ENCODE results near the gene ACOT7.
A peak's percentile ranks its signal among the peaks of the same experiment; 100 is the strongest.

ACOT7 gene

GRCh38 chr1:6285336-6285735 lies 108.2 kb downstream of the ACOT7 start:
- no peak for DNase-seq (ENCODE audit: low read depth)

DNA sequence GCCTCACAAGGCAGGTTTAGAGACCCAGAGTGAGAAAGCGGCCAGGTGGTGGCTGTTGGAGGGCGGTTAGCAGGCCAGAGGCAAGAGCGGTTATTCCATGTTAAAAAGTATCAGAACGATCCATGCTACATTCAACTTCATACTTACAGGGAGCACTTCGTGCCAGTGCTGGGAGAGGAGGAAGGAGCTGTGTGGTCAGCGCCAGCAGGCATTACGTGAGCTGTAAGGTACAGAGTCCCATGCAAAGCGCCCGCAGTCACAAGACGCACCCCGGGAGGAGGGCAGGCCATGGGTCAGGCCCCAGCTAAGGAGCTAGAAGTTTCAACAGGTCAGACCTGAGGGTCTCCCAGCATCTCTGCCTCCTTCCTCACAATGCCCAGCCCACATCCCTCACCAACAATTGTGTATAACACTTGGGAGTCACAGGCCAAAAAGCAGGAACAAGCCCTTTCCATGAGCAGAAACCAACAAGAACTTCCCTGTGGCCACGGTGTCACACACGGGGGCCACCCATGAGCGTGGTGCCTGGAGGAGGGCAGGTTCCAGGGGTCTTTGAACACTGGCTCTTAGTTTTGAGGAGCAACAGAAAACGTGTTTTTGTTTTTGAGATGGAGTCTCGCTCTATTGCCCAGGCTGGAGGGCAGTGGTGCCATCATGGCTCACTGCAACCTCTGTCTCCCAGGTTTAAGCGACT lies 110.8 kb downstream of the ACOT7 start:
- DNase-seq (ENCODE audit: low read depth), result no peak

DNA sequence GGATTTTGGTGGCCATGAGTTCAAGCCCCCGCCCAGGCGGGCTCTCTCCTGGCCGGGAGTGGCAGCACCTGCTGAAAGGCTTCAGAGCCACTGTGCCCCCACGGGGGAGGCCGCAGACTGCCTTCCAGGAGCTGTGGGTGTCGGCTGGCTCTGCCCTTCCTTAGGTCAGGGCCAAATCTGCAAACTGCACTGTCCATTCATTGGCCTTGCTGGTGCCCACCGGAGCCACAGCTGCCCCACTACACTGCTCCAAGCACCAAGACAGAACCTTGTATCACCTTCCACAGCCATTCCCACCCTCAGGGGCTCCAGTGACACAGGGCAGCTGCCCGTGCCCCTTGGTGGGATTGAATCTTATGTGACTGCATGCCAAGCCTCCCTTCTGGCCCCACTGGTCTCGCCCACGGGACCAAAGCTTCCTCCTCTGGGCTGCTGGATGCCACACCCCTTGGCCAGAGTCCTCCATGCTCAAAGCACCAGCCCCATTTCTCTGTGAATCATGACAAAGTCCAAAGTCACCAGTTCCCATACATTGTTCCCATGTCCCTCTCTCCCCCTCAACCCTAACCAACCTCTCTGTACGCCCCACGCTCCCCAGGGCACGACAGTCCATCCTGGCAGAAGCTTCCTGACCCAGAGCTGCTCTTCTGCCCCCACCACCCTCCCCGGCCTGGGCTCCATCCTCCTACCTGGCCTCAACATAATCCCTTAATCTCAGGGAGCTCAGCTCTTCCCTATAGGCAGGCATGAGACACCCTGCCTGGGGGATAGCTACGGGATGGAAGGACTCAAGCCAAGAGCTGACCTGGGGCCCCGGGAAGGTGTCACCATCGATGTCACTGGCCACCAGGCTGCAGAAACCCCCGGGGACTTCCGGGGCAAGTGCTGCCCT lies 111.8 kb downstream of the ACOT7 start:
- DNase-seq (ENCODE audit: low read depth), result no peak

- DNase-seq (ENCODE audit: low read depth), result no peak
These were observed 112.7 kb downstream of the ACOT7 start for GRCh38 chr1:6280761-6281451.

DNA sequence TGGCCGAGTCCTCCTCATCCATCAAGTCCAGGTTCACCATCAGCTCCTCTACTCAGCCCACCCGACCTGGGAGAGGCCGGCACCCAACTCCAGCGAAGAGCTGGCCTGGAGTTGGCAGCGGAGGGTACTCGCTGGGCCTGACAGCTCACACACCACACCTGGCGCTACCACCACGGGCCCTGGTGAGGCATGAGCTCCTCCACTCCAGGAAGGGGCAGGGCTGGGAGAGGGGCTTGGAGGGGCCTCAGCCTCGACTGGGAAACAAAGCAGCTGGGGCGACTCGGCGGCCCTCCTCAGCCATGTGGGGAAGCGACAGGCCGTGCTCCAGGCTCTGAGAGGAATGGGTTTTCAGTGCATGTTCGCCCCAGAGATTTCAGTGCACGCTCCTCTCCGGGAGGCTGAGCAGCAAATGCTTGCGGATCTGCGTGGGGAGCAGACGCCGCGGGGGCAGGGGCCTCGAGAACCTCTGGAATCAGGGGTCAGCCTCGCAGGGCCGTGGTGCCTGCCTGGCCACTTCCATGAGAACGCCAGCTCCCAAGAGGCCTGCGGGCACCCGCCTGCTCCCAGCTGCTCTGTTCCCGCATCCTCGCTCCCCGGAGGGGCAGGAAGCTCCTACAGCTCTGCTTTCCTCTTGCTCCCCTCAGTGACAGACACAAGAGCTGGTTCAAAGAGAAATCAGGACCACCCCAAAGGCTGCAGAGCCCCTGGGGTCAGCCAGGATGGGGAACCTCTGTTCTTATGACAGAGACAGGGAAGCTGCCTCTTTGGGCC lies 113.8 kb downstream of the ACOT7 start:
- DNase-seq (ENCODE audit: low read depth), result no peak

DNA sequence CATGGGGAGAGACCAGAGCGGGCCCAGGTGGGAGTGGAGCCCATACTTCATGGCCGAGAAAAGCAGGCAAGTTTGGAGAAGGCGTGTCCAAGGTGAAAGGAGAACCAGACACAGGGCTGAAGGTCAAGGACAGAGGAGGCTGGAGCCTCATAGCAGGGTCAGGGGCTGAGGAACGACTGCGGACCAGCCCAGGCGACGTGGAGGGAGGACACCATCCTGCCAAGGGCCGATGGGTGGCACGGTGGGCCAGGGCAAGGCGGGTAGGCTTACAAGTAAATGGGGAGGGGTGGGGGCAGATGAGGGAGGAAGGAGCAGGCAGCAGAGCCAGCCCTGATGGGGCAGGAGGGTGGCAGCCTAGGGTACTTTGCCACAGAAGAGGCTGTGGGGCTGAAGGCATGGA lies 114.5 kb downstream of the ACOT7 start:
- DNase-seq (ENCODE audit: low read depth), result no peak

DNA sequence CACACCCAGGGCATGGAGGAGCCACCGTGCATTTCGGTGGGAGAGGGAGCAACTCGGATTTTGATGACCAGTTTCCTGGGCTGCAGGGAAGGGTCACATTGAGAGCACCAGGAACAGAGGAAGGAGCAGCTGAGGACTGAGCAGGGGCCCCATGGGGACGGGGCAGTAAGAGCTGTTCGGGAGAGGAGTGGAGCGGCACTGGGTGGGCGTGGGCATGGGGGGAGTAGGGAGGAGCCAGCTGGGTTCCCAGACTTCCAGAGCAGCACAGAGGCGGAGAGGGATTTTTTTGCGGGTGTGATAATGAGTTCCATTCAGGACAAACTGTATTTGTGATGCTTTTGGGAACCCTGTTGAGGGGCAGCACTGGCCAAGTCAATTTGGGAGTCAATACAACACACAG lies 115.3 kb downstream of the ACOT7 start:
- no peak for DNase-seq (ENCODE audit: low read depth)

GRCh38 chr1:6276811-6277555 lies 116.6 kb downstream of the ACOT7 start:
- no peak for DNase-seq (ENCODE audit: low read depth)

GRCh38 chr1:6275826-6276782 lies 117.5 kb downstream of the ACOT7 start:
- peak; percentile 45 for DNase-seq (ENCODE audit: low read depth)

GRCh38 chr1:6274622-6275139 lies 118.9 kb downstream of the ACOT7 start:
- no peak for DNase-seq (ENCODE audit: low read depth)

DNA sequence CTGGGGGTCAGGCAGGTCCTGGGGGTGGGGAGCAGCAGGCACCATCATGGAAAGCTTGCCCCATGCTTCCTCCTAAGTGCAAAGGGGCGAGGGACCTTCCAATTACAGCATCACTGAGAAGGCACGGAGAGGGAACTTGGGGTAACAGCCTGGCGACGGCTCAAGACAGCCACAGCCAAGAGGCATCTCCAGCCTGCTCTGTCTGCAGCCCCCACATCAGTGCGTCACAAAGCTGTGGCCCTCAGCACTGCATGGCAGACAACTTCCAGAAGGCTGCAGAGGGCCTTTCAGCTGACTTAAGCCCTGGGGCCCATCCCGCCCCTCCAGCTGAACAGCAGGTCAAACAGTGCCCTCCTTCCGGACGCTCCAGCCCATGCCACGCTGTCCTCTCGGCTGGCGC lies 119.5 kb downstream of the ACOT7 start:
- DNase-seq (ENCODE audit: low read depth), result no peak

GRCh38 chr1:6273380-6273891 lies 120.1 kb downstream of the ACOT7 start:
- peak; percentile 27 for DNase-seq (ENCODE audit: low read depth)

DNA sequence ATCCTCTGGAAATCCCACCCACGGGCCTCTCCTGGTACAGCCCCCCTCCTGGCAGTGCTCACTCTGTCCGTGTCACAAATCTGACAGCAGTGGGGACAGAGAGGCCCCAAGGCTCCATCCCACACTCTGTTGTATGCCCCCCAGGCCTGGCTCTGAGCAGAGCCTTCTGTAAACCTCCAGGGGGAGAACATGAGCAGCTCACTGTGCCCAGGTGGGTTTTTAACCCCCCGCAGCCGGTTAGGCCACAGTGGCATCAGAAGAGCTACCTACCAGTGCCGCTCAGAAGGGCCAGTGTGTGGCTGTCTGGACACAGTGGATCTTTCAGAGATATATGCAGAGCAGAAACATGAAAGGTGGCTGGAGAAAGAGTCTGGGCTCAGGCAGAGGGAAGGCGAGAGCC lies 120.7 kb downstream of the ACOT7 start:
- no peak for DNase-seq (ENCODE audit: low read depth)

DNA sequence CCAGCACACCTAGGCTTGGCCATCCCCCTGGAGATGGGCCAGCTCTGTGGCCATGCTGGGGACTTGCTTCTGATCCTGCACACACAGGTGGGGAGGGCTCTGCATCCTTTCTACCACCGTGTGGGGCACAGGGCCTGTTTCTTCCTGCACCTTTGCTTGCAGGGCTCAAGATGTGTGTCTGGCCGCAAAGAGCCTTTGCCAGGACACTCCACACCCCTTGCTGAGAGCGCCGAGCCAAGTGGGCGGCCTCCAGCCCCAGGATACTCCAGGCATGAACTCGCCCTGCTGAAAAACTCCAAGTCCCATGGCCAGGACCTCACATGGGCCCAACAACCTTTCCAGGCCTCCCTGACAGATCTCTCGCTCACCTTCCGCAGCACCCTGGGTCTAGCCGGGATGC lies 121.1 kb downstream of the ACOT7 start:
- no peak for DNase-seq (ENCODE audit: low read depth)

- no peak for DNase-seq (ENCODE audit: low read depth)
These were observed 122.0 kb downstream of the ACOT7 start for GRCh38 chr1:6271554-6271953.

GRCh38 chr1:6271006-6271405 lies 122.6 kb downstream of the ACOT7 start:
- DNase-seq (ENCODE audit: low read depth), result no peak

- DNase-seq (ENCODE audit: low read depth), result no peak
These were observed 123.2 kb downstream of the ACOT7 start for GRCh38 chr1:6270401-6270800.

DNA sequence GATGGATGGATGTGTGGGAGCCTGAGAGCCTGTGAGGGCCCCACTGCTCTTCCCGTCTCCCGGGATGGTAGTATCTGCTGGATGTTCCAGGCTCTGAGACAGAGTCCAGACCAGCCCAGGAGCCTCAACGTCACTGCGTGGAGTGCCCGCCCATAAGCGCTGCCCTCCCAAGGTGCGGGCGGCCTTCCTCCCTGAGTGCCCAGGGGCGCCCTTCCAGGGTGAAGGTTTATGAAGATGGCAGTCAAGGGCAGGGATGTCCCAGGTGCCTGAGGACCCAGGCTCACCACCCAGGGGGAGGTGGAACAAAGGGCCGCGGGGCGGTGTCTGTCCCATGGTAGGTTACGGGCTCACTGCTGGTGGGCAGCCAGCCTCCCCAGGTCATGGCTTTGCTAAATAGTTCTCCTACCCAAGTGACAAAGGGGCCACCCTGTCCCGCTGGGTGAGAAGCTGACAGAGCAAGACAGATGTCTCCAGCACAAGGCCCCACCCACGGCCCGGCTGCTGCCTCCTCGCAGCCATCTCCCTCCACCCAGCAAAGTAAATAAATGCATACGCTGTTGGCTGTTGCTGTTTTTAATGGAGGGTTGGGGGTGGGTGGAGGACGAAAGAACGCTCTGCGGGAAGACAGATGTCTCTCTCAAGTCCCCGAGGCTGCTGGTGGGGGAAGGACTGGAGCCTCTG lies 123.7 kb downstream of the ACOT7 start:
- no peak for DNase-seq (ENCODE audit: low read depth)

- DNase-seq (ENCODE audit: low read depth), result no peak
These were observed 124.3 kb downstream of the ACOT7 start for GRCh38 chr1:6269296-6269695.
